Effector CD4-positive, alpha-beta T cell (primary cell): ENCODE measurements around the gene PRPF40A.

ENCODE experiments used
- DNase-seq: peaks from one replicate; pipeline ENCODE4 v3.0.0-alpha.2; 2020

Gene PRPF40A

GRCh38 chr2:152615177-152615576 lies 102.1 kb downstream of the PRPF40A start:
- no peak for DNase-seq

GRCh38 chr2:152613235-152613634 lies 104.0 kb downstream of the PRPF40A start:
- DNase-seq = no peak

GRCh38 chr2:152611458-152612231 lies 105.6 kb downstream of the PRPF40A start:
- no peak for DNase-seq

- no peak for DNase-seq
Measured at GRCh38 chr2:152609699-152610098, 107.6 kb downstream of the PRPF40A start.

- DNase-seq = no peak
Measured at GRCh38 chr2:152609154-152609553, 108.1 kb downstream of the PRPF40A start.

- no peak for DNase-seq
Measured at GRCh38 chr2:152607793-152608300, 109.4 kb downstream of the PRPF40A start.

- DNase-seq = no peak
Measured at GRCh38 chr2:152606941-152607340, 110.3 kb downstream of the PRPF40A start.

- no peak for DNase-seq
Measured at GRCh38 chr2:152606081-152606480, 111.2 kb downstream of the PRPF40A start.

- no peak for DNase-seq
Measured at GRCh38 chr2:152603166-152603565, 114.1 kb downstream of the PRPF40A start.

- DNase-seq = no peak
Measured at GRCh38 chr2:152602750-152603149, 114.5 kb downstream of the PRPF40A start.
